ENCODE data around the gene PLPP1.

- TF ChIP-seq, protein P1, sequence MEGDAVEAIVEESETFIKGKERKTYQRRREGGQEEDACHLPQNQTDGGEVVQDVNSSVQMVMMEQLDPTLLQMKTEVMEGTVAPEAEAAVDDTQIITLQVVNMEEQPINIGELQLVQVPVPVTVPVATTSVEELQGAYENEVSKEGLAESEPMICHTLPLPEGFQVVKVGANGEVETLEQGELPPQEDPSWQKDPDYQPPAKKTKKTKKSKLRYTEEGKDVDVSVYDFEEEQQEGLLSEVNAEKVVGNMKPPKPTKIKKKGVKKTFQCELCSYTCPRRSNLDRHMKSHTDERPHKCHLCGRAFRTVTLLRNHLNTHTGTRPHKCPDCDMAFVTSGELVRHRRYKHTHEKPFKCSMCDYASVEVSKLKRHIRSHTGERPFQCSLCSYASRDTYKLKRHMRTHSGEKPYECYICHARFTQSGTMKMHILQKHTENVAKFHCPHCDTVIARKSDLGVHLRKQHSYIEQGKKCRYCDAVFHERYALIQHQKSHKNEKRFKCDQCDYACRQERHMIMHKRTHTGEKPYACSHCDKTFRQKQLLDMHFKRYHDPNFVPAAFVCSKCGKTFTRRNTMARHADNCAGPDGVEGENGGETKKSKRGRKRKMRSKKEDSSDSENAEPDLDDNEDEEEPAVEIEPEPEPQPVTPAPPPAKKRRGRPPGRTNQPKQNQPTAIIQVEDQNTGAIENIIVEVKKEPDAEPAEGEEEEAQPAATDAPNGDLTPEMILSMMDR (IDR thresholded peaks at IDR 0.05), result no peak
- TF ChIP-seq EZH2 (IDR thresholded peaks at IDR 0.05) (no peak), EZH2phosphoT487 (IDR thresholded peaks at IDR 0.05) (no peak)
Observed at GRCh38 chr5:55521881-55522280, 12.9 kb downstream of the PLPP1 start.
